Neuron (in vitro differentiated cells): Measurements from ENCODE around the gene OR5H15.
"Not testable (repeated sequence)": the region's sequence is repeated elsewhere in the genome, so short reads cannot be mapped to it uniquely, and the experiment has no call there.

Experiments used
- H2AFZ ChIP-seq: one replicate; pipeline ENCODE4 v1.6.1; 2013; ENCODE audit warnings: low read depth, mild to moderate bottlenecking, inconsistent platforms, low read length, moderate library complexity
- H3K27me3 ChIP-seq: one replicate; pipeline ENCODE4 v1.6.1; 2013; ENCODE audit warnings: low read length; ENCODE audit not compliant: insufficient read depth
- H3K36me3 ChIP-seq: one replicate; pipeline ENCODE4 v1.6.1; 2013; ENCODE audit warnings: low read length; ENCODE audit not compliant: insufficient read depth
- H3K4me1 ChIP-seq: one replicate; pipeline ENCODE4 v1.6.1; 2013; ENCODE audit warnings: low read length; ENCODE audit not compliant: insufficient read depth
- H3K4me3 ChIP-seq: 2 replicates; pipeline ENCODE4 v1.5.1; 2013; ENCODE audit warnings: mild to moderate bottlenecking, low read length, moderate library complexity
- H3K9me3 ChIP-seq: one replicate; pipeline ENCODE4 v1.6.1; 2013; ENCODE audit warnings: low read length

OR5H15 gene

DNA sequence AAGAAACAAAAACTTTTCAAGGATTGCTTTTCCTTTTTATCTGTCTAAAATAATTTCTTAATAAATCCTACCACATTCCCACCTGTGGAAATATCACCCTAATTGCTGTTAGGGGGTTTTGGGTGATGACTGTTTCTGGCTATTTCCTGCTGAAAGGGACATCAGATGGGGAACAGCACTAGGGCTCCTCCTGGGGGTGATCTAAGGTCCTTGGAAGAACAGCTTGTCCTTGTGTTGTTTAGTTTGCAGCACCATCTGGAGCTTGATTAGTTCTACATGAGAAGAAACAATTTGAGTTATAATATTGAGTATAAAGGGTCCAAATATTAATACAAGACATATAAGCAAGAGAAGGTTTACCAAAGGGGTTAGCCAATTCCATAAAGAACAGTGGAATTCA lies 18.7 kb downstream of the OR5H15 start:
- no peaks in the 10 kb centered on the region for H3K4me1 ChIP-seq
- H3K4me3 ChIP-seq: no peak overlapping the region
- H3K27me3 ChIP-seq: no peaks in the 10 kb centered on the region
- no peak overlapping the region for H2AFZ ChIP-seq
- H3K9me3 ChIP-seq: no peaks in the 10 kb centered on the region
- no peaks in the 10 kb centered on the region for H3K36me3 ChIP-seq

DNA sequence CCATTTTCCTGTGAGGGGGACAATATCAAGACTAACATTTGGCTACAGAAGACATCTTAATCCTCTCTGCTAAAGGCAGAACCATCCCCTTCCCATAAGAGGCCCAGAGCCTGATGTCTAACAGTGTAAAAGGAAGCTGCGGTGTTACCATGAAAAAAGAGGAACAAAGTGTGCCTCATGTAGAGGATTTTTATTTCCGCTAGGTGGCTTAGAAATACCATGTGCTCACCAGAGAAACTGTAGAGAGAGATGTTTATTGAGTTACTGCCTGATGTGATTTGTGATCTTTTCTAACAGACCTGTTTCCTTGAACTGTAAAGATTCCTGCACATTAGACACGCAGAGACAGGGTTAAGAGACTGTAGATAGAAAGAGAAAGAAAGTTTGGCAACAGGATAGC lies 22.0 kb downstream of the OR5H15 start:
- Histone ChIP-seq H3K27me3 (no peaks in the 10 kb centered on the region), H3K4me1 (no peaks in the 10 kb centered on the region), H2AFZ (no peak overlapping the region), H3K9me3 (no peaks in the 10 kb centered on the region), H3K36me3 (no peaks in the 10 kb centered on the region), H3K4me3 (no peak overlapping the region)

DNA sequence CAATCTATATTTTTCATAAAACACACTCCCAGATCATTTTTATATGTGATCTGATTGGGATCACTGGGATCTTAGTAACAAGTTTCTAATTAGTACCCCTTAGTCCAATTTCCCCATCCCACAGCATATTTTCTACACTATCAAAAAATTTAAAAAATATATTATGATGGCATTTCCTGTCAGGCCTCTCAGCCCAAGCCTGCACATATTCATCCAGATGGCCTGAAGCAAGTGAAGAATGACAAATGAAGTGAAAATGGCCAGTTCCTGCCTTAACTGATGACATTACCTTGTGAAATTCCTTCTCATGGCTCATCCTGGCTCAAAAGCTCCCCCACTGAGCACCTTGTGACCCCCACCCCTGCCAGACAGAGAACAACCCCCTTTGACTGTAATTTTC lies 24.4 kb downstream of the OR5H15 start:
- not testable (repeated sequence) for H3K4me3 ChIP-seq, H3K27me3 ChIP-seq, H3K4me1 ChIP-seq, H2AFZ ChIP-seq, H3K36me3 ChIP-seq, H3K9me3 ChIP-seq

DNA sequence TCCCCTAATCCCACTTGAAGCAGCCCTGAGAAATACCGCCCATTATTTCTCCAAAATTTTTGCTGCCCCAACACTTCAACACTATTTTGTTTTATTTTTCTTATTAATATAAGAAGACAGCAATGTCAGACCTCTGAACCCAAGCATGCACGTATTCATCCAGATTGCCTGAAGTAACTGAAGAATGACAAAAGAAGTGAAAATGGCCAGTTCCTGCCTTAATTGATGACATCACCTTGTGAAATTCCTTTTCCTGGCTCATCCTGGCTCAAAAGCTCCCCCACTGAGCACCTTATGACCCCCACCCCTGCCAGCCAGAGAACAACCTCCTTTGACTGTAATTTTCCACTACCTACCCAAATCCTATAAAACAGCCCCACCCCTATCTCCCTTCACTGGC lies 29.8 kb downstream of the OR5H15 start:
- H3K4me3 ChIP-seq, H3K36me3 ChIP-seq, H2AFZ ChIP-seq, H3K27me3 ChIP-seq, H3K4me1 ChIP-seq, H3K9me3 ChIP-seq: not testable (repeated sequence)

DNA sequence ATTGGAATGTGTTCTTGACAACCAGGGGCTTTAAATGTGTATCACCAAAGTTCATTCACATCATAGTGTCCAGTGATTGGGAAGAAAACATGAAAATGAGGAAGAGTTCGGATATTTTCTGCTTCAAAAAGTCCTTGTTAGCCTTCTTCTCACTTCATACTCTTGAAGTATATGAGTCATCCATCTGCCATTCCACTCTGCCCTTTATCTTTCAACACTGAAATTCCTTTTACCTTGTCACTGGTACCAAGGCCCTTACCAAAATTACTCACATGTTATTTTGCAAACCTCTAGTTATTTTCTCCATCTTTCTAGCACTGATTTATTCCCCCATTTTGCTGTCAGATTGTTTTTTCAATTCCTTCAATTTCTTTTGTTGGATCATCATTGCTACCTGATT lies 32.5 kb downstream of the OR5H15 start:
- H3K36me3 ChIP-seq: no peaks in the 10 kb centered on the region
- no peaks in the 10 kb centered on the region for H3K4me1 ChIP-seq
- no peak overlapping the region for H2AFZ ChIP-seq
- no peak overlapping the region for H3K4me3 ChIP-seq
- no peaks in the 10 kb centered on the region for H3K9me3 ChIP-seq
- H3K27me3 ChIP-seq: no peaks in the 10 kb centered on the region

DNA sequence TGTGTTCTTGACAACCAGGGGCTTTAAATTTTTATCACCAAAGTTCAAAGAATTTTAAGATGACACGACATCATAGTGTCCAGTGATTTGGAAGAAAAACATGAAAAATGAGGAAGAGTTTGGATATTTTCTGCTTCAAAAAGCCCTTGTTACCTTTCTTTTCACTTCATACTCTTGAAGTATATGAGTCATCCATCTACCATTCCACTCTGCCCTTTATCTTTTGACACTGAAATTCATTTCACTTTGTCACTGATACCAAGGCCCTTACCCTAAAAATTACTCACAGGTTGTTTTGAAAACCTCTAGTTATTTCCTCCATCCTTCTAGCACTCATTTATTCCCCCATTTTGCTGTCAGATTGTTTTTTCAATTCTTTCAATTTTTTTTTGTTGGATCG lies 42.7 kb downstream of the OR5H15 start:
- Histone ChIP-seq H2AFZ (no peak overlapping the region), H3K4me3 (no peak overlapping the region), H3K36me3 (no peaks in the 10 kb centered on the region), H3K9me3 (no peaks in the 10 kb centered on the region), H3K27me3 (no peaks in the 10 kb centered on the region), H3K4me1 (no peaks in the 10 kb centered on the region)

DNA sequence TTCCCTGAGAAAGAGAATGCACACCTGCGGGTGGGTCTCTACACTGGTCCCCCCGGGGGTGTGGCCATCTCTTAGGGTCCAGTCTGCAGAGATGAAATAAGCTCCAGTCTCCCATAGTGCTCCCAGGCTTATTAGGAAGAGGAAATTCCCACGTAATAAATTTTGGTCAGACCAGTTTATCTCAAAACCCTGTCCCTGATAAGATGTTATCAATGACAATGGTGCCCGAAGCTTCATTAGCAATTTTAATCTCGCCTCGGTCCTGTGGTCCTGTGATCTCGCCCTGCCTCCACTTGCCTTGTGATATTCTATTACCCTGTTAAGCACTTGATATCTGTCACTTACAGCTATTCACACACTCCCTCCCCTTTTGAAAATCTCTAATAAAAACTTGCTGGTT lies 46.8 kb downstream of the OR5H15 start:
- Histone ChIP-seq H2AFZ (no peak overlapping the region), H3K4me3 (no peak overlapping the region), H3K4me1 (no peaks in the 10 kb centered on the region), H3K36me3 (no peaks in the 10 kb centered on the region), H3K9me3 (no peaks in the 10 kb centered on the region), H3K27me3 (no peaks in the 10 kb centered on the region)

DNA sequence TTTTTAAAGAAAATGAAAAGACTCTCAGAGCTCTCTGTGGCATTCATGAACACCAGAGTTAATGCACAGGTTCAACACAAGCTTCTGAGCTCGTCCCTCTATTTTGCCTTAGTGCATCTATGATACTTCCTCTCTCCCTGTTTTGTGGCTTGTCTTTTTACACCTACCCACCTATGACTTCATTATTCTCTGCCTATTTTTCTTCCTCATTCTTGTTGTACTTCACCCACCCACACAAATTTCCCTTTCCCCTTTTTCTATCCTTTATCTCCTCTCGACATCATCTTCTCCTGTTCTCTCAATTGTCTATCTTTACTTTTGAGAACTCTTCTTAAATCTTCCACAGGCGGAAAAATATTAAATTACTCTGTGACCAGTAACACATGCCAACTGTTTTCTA lies 48.6 kb downstream of the OR5H15 start:
- H3K4me1 ChIP-seq: no peaks in the 10 kb centered on the region
- no peak overlapping the region for H3K4me3 ChIP-seq
- no peak overlapping the region for H2AFZ ChIP-seq
- H3K9me3 ChIP-seq: no peaks in the 10 kb centered on the region
- H3K27me3 ChIP-seq: no peaks in the 10 kb centered on the region
- no peaks in the 10 kb centered on the region for H3K36me3 ChIP-seq
